ENCODE measurements around the gene ITGB5.

The ITGB5 gene

GRCh38 chr3:124895756-124896155 lies 8.6 kb upstream of the ITGB5 start:
- no peak for DNase-seq

DNA sequence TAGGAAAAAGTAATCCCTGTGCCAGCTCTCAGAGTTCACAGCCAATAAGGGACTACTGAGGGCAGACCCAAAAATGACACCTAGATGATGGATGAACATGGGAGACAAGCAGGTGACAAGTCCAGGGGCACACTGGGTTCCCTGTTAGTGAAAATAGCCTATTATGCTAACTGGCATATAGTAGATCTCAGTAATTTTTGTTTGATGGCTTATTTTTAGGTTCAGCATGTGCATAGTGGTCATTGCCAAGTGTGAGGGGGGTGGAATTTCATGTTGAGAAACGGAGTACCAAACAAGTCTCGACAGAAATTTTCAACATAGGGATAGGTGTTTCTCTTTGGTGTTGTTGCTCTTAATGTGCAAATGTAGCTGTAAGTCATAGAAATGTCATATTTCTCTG lies 6.4 kb upstream of the ITGB5 start:
- DNase-seq, result no peak

GRCh38 chr3:124890573-124891190 lies 3.5 kb upstream of the ITGB5 start:
- no peak for DNase-seq

GRCh38 chr3:124888482-124889441 lies 1.6 kb upstream of the ITGB5 start:
- no peak for DNase-seq

GRCh38 chr3:124887932-124888298 lies 750 bp upstream of the ITGB5 start:
- no peak for DNase-seq

GRCh38 chr3:124886168-124887056 lies 753 bp downstream of the ITGB5 start:
- peak; percentile 67 for DNase-seq

DNA sequence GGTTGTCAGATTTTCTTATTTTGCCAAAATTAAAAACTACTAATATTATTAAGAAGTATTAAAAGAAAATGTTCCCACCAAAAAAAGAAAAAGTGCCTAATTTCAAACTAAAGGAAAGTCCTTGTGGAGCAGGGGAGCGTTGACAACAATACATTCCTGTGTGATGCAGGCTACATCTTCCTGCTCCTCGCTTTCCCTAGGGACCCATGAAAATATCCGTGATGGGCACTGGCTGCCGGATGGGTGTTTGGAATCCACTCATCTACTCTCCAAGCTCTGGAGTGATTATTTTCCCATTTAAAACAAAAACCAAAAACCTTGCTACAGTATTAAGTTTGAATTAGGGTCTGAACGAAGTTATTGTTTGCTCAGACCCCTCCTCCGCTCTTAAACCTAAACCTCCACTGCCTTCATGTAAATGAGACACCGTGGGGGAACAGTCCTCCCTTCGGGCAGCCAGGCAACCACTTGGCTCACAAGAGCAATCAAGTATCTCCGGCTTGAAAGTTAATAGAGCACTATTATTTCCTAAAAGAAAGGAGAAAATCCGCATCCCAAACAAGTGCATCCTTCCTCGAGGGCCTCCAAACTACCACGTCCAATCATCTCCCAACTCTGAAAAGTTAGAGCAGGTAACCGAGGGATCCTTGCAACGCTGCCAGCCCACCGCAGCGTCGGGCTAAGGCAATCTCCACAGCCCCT lies 1.5 kb downstream of the ITGB5 start:
- no peak for DNase-seq

DNA sequence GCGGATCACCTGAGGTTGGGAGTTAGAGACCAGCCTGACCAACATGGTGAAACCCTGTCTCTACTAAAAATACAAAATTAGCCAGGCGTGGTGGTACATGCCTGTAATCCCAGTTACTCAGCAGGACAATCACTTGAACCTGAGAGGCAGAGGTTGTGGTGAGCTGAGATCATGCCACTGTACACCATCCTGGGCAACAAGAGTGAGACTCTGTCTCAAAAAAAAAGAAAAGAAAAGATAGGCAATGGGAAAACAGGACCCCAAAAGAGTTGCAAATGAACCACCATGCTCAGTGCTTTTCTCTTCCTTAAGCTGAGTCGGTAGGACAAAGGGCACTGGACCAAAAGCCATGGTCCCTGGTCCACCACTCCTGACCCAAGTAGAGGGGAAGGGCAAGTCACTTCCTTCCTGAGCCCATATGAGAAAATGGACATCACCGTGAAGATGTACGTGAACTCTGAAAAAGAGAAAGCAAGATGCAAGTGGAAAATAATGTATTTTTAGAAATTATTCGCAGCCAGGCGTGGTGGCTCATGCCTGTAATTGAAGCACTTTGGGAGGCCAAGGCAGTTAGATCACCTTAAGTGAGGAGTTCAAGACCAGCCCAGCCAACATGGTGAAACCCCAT lies 2.6 kb downstream of the ITGB5 start:
- DNase-seq, result no peak

DNA sequence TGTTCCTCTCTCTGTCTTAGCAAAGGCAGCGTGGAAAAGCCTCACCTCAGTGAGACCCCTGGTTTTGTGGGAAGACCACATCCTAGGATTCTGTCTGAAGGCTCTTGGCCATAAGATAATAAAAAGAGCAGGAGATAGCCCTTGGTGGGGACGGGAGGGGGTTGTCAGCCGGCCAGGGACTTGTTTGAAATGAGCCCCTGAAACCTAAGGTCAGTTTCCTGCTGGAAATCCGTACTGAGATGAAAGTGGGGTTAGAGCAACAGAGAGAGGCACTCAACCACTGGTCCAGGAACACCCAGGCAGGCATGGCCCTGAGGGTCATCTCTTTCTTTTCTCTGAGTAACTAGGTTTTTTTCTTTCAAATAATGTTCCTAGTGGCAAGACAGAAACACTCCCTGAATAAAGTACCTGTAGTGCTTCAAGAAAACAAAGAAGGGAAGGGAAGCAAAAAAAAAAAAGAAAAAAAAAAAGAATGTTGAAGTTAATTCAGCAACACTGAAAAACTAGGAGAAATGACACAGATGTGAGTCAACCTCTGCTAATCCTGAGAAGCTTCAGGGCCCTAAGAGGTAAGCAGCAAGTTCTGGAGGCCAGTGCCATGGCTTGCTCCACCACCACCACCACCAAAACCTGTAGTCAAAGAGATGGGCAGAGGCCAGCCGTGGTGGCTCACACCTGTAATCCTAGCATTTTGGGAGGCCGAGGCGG lies 3.2 kb downstream of the ITGB5 start:
- DNase-seq, result no peak

DNA sequence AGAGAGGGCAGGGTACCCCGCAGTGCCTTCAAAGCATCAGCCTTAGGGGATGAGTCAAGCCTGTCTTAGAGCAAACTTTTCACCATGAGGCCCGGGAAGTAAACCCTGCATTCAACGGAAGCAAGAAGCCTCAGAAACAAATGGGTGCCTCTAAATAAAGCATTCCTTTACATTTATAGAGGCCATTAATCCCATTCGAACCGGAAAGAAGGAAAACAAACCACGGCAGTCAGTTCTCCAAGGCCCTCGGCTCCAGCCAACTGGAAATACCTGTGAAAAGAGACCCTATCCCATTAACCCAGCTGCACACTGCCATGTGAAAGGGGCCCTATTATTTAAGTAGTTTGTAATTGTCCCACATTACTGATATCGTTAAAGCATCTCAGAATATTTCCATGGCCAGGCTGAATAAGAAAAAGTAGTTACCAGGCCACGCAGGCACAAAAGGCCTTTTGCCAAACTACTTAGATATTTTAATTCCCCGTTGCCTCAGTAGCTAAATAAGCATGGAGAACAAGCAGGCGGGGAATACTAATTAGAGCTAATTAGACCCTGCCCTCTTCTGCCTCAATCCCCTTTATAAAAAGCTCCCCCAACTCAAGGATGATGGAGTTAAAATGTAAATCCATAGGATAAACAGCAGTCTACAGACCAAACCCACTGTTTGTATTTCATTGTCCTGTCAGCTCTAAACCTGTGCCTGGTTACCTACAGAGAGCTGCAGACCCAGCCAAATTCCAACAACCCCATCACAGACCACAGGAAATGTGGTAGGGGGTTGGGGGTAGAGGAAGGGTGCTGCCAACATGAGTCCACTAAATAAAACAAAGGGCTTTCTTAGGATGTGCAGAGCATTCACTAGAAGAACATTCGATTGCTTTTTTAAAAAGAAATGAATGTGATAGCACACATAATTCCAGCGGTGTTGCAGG lies 4.1 kb downstream of the ITGB5 start:
- no peak for DNase-seq

DNA sequence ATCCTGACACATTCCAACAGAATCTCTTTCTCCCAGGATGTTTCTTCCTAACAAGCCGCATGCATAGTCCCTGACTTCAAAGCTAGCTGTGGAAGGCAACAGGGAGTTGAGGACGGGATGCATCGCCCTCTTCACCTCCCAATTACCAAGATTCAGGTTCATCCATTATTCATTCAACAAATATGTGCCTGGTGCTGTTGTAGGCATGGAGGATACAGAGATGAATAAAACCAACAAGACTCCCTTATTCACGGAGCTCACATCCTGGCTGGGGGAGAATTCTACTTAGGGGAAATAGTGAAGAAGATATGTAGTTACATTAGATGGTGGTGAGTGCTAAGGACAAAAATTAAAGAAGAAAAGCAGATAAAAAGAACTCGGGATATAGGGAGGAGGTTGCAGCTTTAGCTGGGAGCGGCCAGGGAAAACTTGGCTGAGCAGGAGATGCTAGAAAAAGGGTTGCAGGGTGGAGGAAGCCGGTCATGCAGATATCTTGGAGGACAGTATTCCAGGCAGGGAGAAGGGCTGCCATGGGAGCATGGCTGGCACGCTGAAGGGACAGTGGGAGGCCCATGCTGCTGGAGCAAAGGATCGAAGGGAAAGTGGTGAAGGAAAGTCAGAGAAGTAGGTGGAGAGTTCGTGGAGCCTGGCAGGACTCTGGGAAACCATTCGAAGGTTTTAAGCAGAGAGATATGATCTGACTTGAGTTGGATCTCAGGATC lies 5.0 kb downstream of the ITGB5 start:
- no peak for DNase-seq

- no peak for DNase-seq
These were observed 7.9 kb downstream of the ITGB5 start for GRCh38 chr3:124879337-124879680.

DNA sequence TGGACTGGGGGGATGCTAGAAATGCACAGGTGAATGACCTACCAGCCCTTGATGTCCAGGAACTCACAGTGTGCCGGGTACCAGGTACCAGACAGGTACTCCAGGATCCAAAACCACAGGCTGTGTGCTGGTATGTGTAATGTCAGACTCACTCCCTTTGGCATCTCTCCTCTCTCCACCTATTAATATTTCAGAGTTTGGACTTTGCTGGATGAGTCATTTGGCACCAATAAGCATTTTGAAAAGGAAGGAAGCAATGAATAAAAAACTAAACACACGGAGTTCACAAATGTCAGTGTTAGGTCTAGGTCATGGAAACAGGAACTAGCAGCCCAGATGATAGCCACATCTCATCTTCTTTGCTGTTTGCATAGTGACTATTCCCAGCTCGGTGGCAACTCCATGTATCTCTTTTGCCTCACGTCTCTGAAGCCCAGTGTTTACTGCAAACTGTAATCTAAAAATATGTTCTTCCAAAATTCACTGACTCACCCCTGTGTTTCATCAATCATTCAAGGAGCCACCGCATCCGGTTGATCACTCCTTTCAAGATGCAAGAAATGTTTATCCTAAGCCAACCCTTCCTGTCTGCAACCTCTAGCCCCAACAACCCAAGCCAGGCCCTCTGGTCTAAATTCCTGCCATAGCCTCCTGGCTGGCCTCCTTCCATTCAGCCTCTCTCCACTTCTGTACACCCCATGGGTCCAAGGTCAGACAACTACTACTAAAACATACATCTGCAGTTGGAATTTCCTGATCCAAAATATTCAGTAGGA lies 8.4 kb downstream of the ITGB5 start:
- DNase-seq, result peak; percentile 15

- no peak for DNase-seq
These were observed 9.5 kb downstream of the ITGB5 start for GRCh38 chr3:124877674-124878073.

DNA sequence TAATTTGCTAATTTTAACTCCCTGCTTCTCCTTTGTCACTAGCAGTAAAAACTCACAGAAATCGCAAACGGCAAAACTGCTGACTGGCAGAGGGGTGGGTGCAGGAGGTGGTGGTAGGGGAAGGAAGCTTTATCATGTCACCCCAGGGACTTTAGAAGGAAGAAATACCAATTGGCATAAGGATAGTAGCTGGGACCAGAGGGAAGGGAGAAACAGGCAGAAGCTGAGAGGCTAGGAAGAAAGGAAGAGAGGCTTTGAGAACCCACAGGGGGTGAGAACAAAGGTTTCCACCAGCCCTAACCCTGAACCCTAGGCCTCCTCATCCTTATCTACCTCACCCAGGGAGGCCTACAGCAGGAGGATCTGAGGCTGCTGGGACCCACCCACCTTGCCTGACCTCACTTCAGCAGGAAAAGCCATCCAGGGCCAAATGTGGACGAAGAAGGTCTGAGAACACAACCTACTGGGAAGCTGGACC lies 10.7 kb downstream of the ITGB5 start:
- peak; percentile 70 for DNase-seq

DNA sequence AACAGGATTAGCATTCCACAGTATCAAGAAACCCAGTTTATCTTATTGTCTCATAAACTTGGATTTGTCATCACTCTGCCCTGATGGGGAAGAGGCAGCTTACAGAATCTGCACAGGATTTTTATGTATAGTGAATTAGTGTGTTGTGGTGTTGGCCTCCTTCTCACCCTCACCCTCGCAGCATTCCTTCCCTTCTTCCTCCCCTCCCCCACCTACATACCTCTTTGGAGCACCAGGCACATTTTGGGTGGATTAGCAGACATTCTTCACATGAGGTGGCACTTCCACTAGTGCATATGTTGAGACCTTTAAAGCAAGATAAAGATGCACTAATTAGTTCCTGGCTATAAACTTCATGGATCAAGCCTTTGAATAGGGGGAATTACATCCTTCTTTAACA lies 13.9 kb downstream of the ITGB5 start:
- no peak for DNase-seq

GRCh38 chr3:124867511-124867910 lies 19.7 kb downstream of the ITGB5 start:
- no peak for DNase-seq

GRCh38 chr3:124862006-124862405 lies 25.2 kb downstream of the ITGB5 start:
- DNase-seq, result peak; percentile 74

GRCh38 chr3:124861041-124861440 lies 26.1 kb downstream of the ITGB5 start:
- no peak for DNase-seq
